Ishikawa (cell line): Measurements from ENCODE around the gene SAPCD2.

Experiments
- CEBPB ChIP-seq: IDR thresholded peaks from 2 replicates; pipeline ENCODE4 v1.6.1; 2012
- CREB1 ChIP-seq: IDR thresholded peaks from 2 replicates; pipeline ENCODE4 v1.6.1; 2012; ENCODE audit warnings: low read depth
- EGR1 ChIP-seq: IDR thresholded peaks from 2 replicates; pipeline ENCODE4 v1.6.1; 2012
- EP300 ChIP-seq: IDR thresholded peaks from 2 replicates; pipeline ENCODE4 v1.6.1; 2012; ENCODE audit warnings: borderline replicate concordance
- FOXM1 ChIP-seq: IDR thresholded peaks from 2 replicates; pipeline ENCODE4 v1.6.1; 2012; ENCODE audit warnings: low read depth, borderline replicate concordance
- MAX ChIP-seq: IDR thresholded peaks from 2 replicates; pipeline ENCODE4 v1.6.1; 2012
- NFIC ChIP-seq: IDR thresholded peaks from 2 replicates; pipeline ENCODE4 v1.6.1; 2012
- RAD21 ChIP-seq: IDR thresholded peaks from 2 replicates; pipeline ENCODE4 v1.6.1; 2012; ENCODE audit warnings: low read depth
- REST ChIP-seq: IDR thresholded peaks from 2 replicates; pipeline ENCODE4 v1.6.1; 2012; ENCODE audit warnings: low read depth, mild to moderate bottlenecking
- TAF1 ChIP-seq: IDR thresholded peaks from 2 replicates; pipeline ENCODE4 v1.6.1; 2012; ENCODE audit warnings: low read depth, mild to moderate bottlenecking
- TCF12 ChIP-seq: IDR thresholded peaks from 2 replicates; pipeline ENCODE4 v1.6.1; 2012; ENCODE audit warnings: low read depth
- TEAD4 ChIP-seq: IDR thresholded peaks from 2 replicates; pipeline ENCODE4 v1.6.1; 2012
- USF1 ChIP-seq: IDR thresholded peaks from 2 replicates; pipeline ENCODE4 v1.6.1; 2012
- YY1 ChIP-seq: IDR thresholded peaks from 2 replicates; pipeline ENCODE4 v1.6.1; 2012; ENCODE audit warnings: low read depth
- ZBTB7A ChIP-seq: IDR thresholded peaks from 2 replicates; pipeline ENCODE4 v1.6.1; 2012; ENCODE audit warnings: low read depth

Gene SAPCD2

GRCh38 chr9:137076636-137077009 lies 6.3 kb upstream of the SAPCD2 start:
- no peak for TF ChIP-seq REST
- no peak for TF ChIP-seq YY1
- TF ChIP-seq CREB1: no peak
- no peak for TF ChIP-seq EGR1
- no peak for TF ChIP-seq EP300
- no peak for TF ChIP-seq TCF12
- TF ChIP-seq TEAD4: no peak
- TF ChIP-seq RAD21: no peak
- no peak for TF ChIP-seq FOXM1
- TF ChIP-seq USF1: no peak

GRCh38 chr9:137075275-137075775 lies 5.0 kb upstream of the SAPCD2 start:
- no peak for TF ChIP-seq TAF1
- TF ChIP-seq EGR1: no peak
- TF ChIP-seq CEBPB: peak; percentile 72

- no peak for TF ChIP-seq RAD21
- TF ChIP-seq CEBPB: no peak
- TF ChIP-seq REST: no peak
- TF ChIP-seq FOXM1: no peak
- no peak for TF ChIP-seq NFIC
- TF ChIP-seq TEAD4: no peak
- no peak for TF ChIP-seq USF1
- TF ChIP-seq TCF12: no peak
- no peak for TF ChIP-seq ZBTB7A
- no peak for TF ChIP-seq YY1
- TF ChIP-seq EGR1: no peak
- TF ChIP-seq EP300: no peak
- TF ChIP-seq MAX: no peak
- TF ChIP-seq TAF1: no peak
- TF ChIP-seq CREB1: no peak
Measured at GRCh38 chr9:137074657-137075274, 4.4 kb upstream of the SAPCD2 start.

GRCh38 chr9:137073992-137074399 lies 3.6 kb upstream of the SAPCD2 start:
- no peak for TF ChIP-seq TEAD4
- no peak for TF ChIP-seq EP300

- no peak for TF ChIP-seq CEBPB
- no peak for TF ChIP-seq EGR1
- TF ChIP-seq TEAD4: no peak
- TF ChIP-seq RAD21: no peak
- TF ChIP-seq REST: no peak
- no peak for TF ChIP-seq NFIC
- no peak for TF ChIP-seq TCF12
- no peak for TF ChIP-seq EP300
- TF ChIP-seq YY1: no peak
Measured at GRCh38 chr9:137071282-137071681, 925 bp upstream of the SAPCD2 start.
